GM21786 (cell line): ENCODE data around the gene CMBL.
"Not testable (repeated sequence)": the region's sequence is repeated elsewhere in the genome, so short reads cannot be mapped to it uniquely, and the experiment has no call there.

Source experiments
- ATAC-seq: cut with Tn5 transposase; IDR thresholded peaks from one replicate; pipeline ENCODE4 v1.9.1; 2021; ENCODE audit not compliant: unreplicated experiment

CMBL gene

GRCh38 chr5:10310835-10311570 is 3.3 kb upstream of the CMBL start:
- ATAC-seq = not testable (repeated sequence)

GRCh38 chr5:10310066-10310779 is 2.5 kb upstream of the CMBL start:
- no peak for ATAC-seq

- ATAC-seq = no peak
Measured at GRCh38 chr5:10308844-10309243, 1.1 kb upstream of the CMBL start.

GRCh38 chr5:10306806-10307205 is 896 bp downstream of the CMBL start:
- no peak for ATAC-seq

GRCh38 chr5:10306114-10306513 is 1.6 kb downstream of the CMBL start:
- no peak for ATAC-seq

GRCh38 chr5:10304932-10305331 is 2.8 kb downstream of the CMBL start:
- no peak for ATAC-seq

- no peak for ATAC-seq
Measured at GRCh38 chr5:10303699-10304170, 4.0 kb downstream of the CMBL start.

GRCh38 chr5:10303201-10303600 is 4.5 kb downstream of the CMBL start:
- no peak for ATAC-seq

- no peak for ATAC-seq
Measured at GRCh38 chr5:10301842-10302610, 5.7 kb downstream of the CMBL start.

- no peak for ATAC-seq
Measured at GRCh38 chr5:10301266-10301665, 6.4 kb downstream of the CMBL start.

- ATAC-seq = no peak
Measured at GRCh38 chr5:10300246-10300645, 7.5 kb downstream of the CMBL start.

GRCh38 chr5:10297646-10298204 is 10.0 kb downstream of the CMBL start:
- ATAC-seq = no peak

GRCh38 chr5:10295619-10296326 is 11.9 kb downstream of the CMBL start:
- no peak for ATAC-seq

- no peak for ATAC-seq
Measured at GRCh38 chr5:10293907-10294662, 13.6 kb downstream of the CMBL start.

- ATAC-seq = no peak
Measured at GRCh38 chr5:10291692-10292339, 15.9 kb downstream of the CMBL start.

- ATAC-seq = no peak
Measured at GRCh38 chr5:10290438-10290837, 17.3 kb downstream of the CMBL start.

GRCh38 chr5:10289991-10290390 is 17.7 kb downstream of the CMBL start:
- ATAC-seq = no peak

- no peak for ATAC-seq
Measured at GRCh38 chr5:10289353-10289752, 18.3 kb downstream of the CMBL start.

GRCh38 chr5:10288592-10289219 is 19.0 kb downstream of the CMBL start:
- ATAC-seq = peak; percentile 46
